Ascending aorta (tissue), 2 donors: ENCODE measurements around the gene CD200R1L. TPM values are rescaled to one million over a fixed set of nuclear protein-coding genes. Genes with fewer than 3 reads are reported as not detected.
A peak's percentile ranks its signal among the peaks of the same experiment; 100 is the strongest.

Source experiments
- DNase-seq, 2 donors: peaks; one replicate each; pipeline ENCODE4 v3.0.0-alpha.2; 2019; ENCODE audit warnings: low spot score in 2 of 2
- H3K27ac ChIP-seq, 2 donors: fragments of 200-600 bp; sonication (generic); one replicate each; pipeline ENCODE4 v1.5.1; 2016 to 2017; ENCODE audit warnings: mild to moderate bottlenecking in 1 of 2
- H3K27me3 ChIP-seq: fragments of 200-600 bp; sonication (generic); one replicate; pipeline ENCODE4 v1.5.1; 2017
- H3K36me3 ChIP-seq, 2 donors: fragments of 200-600 bp; sonication (generic); one replicate each; pipeline ENCODE4 v1.5.1; 2016
- H3K4me1 ChIP-seq, 2 donors: fragments of 200-600 bp; sonication (generic); one replicate each; pipeline ENCODE4 v1.5.1; 2016 to 2017; ENCODE audit warnings: mild to moderate bottlenecking in 1 of 2
- H3K4me3 ChIP-seq, 2 donors: fragments of 200-600 bp; sonication (generic); one replicate each; pipeline ENCODE4 v1.5.1; 2016 to 2017; ENCODE audit warnings: mild to moderate bottlenecking in 1 of 2
- H3K9me3 ChIP-seq, 2 donors: fragments of 200-600 bp; sonication (generic); one replicate each; pipeline ENCODE4 v1.5.1; 2016
- intact Hi-C: fragments of 100-400 bp; cut with DNase I; formaldehyde crosslinking; loops from one replicate; pipeline ENCODE4 v1.15.1; 2023
- total RNA-seq: library from RNA; depleted of rRNA; stranded (reverse); fragments of >200 nt; gene quantifications from one replicate; pipeline ENCODE4 v1.1.0, GENCODE V29; 2016
- TF ChIP-seq, protein P1 (sequence below), 3 experiments: fragments of 200-600 bp in 2 of 3; fragments of 450-650 bp in 1 of 3; sonication (generic) in 2 of 3; IDR thresholded peaks; one replicate each; pipeline ENCODE4 v1.5.1; 2016 to 2019; ENCODE audit warnings: antibody characterized with exemption in 3 of 3, mild to moderate bottlenecking in 1 of 3, moderate library complexity in 1 of 3

CD200R1L gene
- total RNA-seq, 1 donor from 2014 or later: not detected

- Histone ChIP-seq H3K27ac (no peak overlapping the region), H3K4me3 (no peak overlapping the region), H3K36me3 (no peaks in the 10 kb centered on the region), H3K9me3 (no peaks in the 10 kb centered on the region), H3K4me1 (peaks cover 0 to 8% of the 10 kb centered on the region in 2 donors), H3K27me3 (no peaks in the 10 kb centered on the region)
- TF ChIP-seq, protein P1, sequence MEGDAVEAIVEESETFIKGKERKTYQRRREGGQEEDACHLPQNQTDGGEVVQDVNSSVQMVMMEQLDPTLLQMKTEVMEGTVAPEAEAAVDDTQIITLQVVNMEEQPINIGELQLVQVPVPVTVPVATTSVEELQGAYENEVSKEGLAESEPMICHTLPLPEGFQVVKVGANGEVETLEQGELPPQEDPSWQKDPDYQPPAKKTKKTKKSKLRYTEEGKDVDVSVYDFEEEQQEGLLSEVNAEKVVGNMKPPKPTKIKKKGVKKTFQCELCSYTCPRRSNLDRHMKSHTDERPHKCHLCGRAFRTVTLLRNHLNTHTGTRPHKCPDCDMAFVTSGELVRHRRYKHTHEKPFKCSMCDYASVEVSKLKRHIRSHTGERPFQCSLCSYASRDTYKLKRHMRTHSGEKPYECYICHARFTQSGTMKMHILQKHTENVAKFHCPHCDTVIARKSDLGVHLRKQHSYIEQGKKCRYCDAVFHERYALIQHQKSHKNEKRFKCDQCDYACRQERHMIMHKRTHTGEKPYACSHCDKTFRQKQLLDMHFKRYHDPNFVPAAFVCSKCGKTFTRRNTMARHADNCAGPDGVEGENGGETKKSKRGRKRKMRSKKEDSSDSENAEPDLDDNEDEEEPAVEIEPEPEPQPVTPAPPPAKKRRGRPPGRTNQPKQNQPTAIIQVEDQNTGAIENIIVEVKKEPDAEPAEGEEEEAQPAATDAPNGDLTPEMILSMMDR (IDR thresholded peaks at IDR 0.05): no peak
- intact Hi-C loops: loop anchor here (2.0 to 5.0 kb wide), 2 partner anchors 171 to 231 kb away; no protein-coding TSS in a partner anchor
- DNase-seq: no peak
Measured at GRCh38 chr3:112813723-112814171, 32.9 kb downstream of the CD200R1L start.

DNA sequence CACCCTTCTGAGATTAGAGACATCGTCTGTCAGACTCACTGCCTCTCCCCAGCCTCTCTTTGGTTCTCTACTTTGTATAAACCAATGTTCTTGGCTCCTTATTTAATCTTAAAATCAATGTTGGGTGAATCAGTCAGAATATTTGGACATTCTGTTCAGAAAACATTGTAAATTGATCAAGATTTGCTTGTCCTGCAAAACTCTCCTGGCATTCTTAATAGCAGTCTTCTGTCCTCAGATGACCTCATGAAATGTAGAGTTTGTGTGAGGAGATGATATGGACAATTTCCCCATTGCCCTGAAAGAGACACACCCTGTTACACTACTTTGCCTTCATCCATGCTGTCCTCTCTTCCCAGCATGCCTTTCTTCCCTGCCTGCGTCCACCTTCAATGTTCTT is 33.6 kb downstream of the CD200R1L start:
- Histone ChIP-seq H3K36me3 (no peaks in the 10 kb centered on the region), H3K4me1 (peaks cover 0 to 8% of the 10 kb centered on the region in 2 donors), H3K4me3 (no peak overlapping the region), H3K9me3 (no peaks in the 10 kb centered on the region), H3K27me3 (no peaks in the 10 kb centered on the region), H3K27ac (no peak overlapping the region)
- TF ChIP-seq, protein P1 (IDR thresholded peaks at IDR 0.05): no peak
- intact Hi-C loops: loop anchor here (5.0 kb wide), 1 partner anchor 231 kb away; no protein-coding TSS in a partner anchor
- DNase-seq: no peak

- intact Hi-C loops: loop anchor here (5.0 kb wide), 1 partner anchor 230 kb away; no protein-coding TSS in a partner anchor
- no peak for DNase-seq
- TF ChIP-seq, protein P1 (IDR thresholded peaks at IDR 0.05): no peak
Measured at GRCh38 chr3:112811917-112812660, 34.6 kb downstream of the CD200R1L start.

GRCh38 chr3:112811131-112811884 is 35.4 kb downstream of the CD200R1L start:
- Histone ChIP-seq H3K9me3 (no peaks in the 10 kb centered on the region), H3K27me3 (no peaks in the 10 kb centered on the region), H3K4me3 (no peak overlapping the region), H3K4me1 (peaks cover 0 to 8% of the 10 kb centered on the region in 2 donors), H3K36me3 (no peaks in the 10 kb centered on the region), H3K27ac (peak overlapping the region; percentile 20 to 36)
- intact Hi-C loops: loop anchor here (5.0 kb wide), 1 partner anchor 229 kb away; no protein-coding TSS in a partner anchor
- DNase-seq: peak in 1 of 2 donors; percentile 64
- TF ChIP-seq, protein P1 (IDR thresholded peaks at IDR 0.05): no peak

More at GRCh38 chr3:112811917-112812660, 34.6 kb downstream of the CD200R1L start:
- Histone ChIP-seq H3K36me3 (no peaks in the 10 kb centered on the region), H3K9me3 (no peaks in the 10 kb centered on the region), H3K4me3 (no peak overlapping the region), H3K27ac (peak overlapping the region; percentile 20 to 36), H3K27me3 (no peaks in the 10 kb centered on the region), H3K4me1 (peaks cover 0 to 8% of the 10 kb centered on the region in 2 donors)

DNA sequence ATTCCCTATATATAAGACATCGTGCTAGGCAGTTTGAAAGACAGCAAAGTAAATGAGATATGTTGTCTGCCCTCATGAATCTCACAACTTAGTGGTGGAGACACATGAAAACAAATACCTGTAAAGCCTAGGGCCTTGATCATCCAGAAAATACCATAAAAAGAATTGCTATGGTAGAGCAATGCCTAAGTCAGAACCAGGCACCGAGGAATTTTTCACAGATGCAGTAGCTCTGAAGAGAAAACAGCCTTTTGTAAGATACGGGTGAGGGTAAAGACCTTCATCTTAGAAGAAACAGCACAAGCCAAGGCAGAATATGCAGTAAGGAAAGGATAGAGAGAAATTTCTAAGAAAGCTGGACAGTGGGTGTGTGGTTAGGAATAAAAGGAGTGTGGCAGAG is 36.1 kb downstream of the CD200R1L start:
- Histone ChIP-seq H3K4me1 (peaks cover 0 to 8% of the 10 kb centered on the region in 2 donors), H3K9me3 (no peaks in the 10 kb centered on the region), H3K27ac (no peak overlapping the region), H3K4me3 (no peak overlapping the region), H3K36me3 (no peaks in the 10 kb centered on the region), H3K27me3 (no peaks in the 10 kb centered on the region)
- no peak for DNase-seq
- TF ChIP-seq, protein P1 (IDR thresholded peaks at IDR 0.05): no peak
- intact Hi-C loops: loop anchor here (5.0 kb wide), 1 partner anchor 228 kb away; no protein-coding TSS in a partner anchor
